Ovary (tissue), 3 donors: Measurements from ENCODE around the gene FLNC.

Source experiments
- POLR2A ChIP-seq: fragments of 450-650 bp; IDR thresholded peaks from one replicate; pipeline ENCODE4 v1.6.1; 2017; ENCODE audit warnings: antibody characterized with exemption, mild to moderate bottlenecking, moderate library complexity
- TF ChIP-seq, protein P1 (sequence below), 3 donors: fragments of 450-650 bp in 2 of 3; fragments of 200-600 bp in 1 of 3; IDR thresholded peaks; one replicate each; pipeline versions ENCODE4 v1.5.1 to v1.8.0; 2016 to 2022; ENCODE audit warnings: antibody characterized with exemption in 3 of 3, mild to moderate bottlenecking in 1 of 3
- donor health status: DM: no; HTN: no; CAD: no.

DNA sequence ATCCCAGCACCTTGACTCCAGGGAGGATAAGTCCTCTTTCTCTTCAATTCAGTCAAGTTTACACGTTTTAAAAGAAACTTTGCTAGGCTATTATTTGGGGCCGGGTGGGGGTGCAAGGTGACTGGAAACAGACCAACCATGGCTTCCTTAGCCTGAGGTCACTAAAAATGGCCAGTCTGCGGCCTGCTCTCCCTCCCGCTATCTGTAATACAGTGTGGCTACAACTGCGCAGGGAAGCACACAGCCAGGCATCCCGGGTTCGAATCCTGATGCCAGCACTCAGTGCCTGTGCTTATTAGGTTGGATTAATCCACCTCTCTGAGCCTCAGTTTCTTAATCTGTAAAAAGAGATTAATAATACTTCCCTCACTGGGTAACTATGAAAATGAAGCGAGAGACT is 51.9 kb downstream of the FLNC start:
- TF ChIP-seq, protein P1, sequence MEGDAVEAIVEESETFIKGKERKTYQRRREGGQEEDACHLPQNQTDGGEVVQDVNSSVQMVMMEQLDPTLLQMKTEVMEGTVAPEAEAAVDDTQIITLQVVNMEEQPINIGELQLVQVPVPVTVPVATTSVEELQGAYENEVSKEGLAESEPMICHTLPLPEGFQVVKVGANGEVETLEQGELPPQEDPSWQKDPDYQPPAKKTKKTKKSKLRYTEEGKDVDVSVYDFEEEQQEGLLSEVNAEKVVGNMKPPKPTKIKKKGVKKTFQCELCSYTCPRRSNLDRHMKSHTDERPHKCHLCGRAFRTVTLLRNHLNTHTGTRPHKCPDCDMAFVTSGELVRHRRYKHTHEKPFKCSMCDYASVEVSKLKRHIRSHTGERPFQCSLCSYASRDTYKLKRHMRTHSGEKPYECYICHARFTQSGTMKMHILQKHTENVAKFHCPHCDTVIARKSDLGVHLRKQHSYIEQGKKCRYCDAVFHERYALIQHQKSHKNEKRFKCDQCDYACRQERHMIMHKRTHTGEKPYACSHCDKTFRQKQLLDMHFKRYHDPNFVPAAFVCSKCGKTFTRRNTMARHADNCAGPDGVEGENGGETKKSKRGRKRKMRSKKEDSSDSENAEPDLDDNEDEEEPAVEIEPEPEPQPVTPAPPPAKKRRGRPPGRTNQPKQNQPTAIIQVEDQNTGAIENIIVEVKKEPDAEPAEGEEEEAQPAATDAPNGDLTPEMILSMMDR (IDR thresholded peaks at IDR 0.05), result no peak
- no peak for TF ChIP-seq POLR2A
